GM12873 (cell line): ENCODE measurements around the gene KRT222.

Experiments used
- TF ChIP-seq, protein P1 (sequence below): IDR thresholded peaks from 2 replicates; pipeline ENCODE4 v1.5.1; 2012; ENCODE audit warnings: low read depth, mild to moderate bottlenecking, moderate library complexity, low read length, control low read depth; ENCODE audit not compliant: insufficient read depth; ENCODE audit errors: missing control alignments

Gene KRT222

DNA sequence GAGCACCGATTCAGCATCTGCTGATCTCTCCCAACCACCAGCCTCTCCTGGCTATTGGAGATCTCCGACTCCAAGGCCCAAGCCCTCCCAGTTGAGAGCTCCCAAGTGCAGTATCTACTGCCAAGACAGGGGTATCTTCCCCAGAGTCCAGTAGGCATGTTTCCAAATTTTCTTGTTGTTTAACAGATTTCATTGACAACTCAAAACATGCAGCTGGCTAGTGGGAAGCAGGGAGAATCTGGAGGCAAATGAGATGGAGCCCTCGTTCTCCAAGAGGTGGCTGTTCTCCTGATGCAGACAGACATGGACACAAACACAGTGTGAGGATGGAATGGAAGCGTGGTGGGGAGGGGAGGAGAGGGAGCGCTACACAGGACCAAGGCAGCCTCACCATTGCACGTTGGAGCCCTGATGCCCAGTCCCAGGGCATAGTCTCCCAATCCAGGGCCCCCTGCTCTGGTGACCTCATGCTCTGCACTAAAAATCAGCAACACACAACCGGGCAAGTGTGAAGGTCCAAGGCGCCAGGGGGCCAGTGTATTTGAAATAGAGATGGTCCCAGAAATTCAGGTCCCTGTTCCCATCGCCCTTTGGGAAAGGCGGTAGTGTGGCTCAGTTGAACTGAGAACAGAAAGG is 49.0 kb downstream of the KRT222 start:
- TF ChIP-seq, protein P1, sequence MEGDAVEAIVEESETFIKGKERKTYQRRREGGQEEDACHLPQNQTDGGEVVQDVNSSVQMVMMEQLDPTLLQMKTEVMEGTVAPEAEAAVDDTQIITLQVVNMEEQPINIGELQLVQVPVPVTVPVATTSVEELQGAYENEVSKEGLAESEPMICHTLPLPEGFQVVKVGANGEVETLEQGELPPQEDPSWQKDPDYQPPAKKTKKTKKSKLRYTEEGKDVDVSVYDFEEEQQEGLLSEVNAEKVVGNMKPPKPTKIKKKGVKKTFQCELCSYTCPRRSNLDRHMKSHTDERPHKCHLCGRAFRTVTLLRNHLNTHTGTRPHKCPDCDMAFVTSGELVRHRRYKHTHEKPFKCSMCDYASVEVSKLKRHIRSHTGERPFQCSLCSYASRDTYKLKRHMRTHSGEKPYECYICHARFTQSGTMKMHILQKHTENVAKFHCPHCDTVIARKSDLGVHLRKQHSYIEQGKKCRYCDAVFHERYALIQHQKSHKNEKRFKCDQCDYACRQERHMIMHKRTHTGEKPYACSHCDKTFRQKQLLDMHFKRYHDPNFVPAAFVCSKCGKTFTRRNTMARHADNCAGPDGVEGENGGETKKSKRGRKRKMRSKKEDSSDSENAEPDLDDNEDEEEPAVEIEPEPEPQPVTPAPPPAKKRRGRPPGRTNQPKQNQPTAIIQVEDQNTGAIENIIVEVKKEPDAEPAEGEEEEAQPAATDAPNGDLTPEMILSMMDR = no peak

DNA sequence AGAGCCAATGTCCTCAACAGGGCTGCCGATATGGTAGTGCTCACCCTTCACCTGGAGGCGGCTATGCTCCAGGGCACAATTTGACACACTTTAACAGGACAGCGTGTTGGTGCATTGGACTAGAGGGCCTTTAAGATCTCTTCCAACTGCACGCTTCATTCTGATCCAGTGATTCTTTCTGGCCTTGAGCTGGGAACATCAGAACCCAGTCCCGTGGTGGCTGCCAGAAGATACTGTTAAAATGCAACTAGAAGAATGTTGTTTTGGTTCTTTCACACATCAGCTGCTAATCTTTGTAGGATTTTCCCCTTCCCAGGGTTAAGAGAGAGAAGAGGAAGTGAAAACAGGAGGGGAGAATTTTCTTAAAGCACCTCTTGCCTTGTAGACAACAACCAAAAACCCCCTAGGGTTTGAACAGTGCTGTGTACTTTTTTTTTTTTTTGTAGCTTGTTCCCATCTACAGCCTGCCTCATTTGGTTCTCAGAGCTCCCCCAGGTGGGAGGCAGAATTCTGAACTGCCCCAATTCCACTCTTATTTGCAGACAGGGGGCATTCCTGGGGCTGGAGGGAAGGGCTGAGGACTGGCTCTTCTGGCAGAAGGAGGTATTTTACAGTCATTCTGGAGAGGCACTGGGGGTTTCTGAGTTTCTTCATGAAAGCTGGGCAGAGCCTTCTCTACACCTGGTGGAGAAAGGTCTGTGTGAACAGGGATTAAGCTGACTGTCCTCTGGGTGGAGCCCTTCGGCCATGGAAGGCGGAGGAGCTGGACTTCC is 49.7 kb downstream of the KRT222 start:
- TF ChIP-seq, protein P1 = peak; percentile 60

DNA sequence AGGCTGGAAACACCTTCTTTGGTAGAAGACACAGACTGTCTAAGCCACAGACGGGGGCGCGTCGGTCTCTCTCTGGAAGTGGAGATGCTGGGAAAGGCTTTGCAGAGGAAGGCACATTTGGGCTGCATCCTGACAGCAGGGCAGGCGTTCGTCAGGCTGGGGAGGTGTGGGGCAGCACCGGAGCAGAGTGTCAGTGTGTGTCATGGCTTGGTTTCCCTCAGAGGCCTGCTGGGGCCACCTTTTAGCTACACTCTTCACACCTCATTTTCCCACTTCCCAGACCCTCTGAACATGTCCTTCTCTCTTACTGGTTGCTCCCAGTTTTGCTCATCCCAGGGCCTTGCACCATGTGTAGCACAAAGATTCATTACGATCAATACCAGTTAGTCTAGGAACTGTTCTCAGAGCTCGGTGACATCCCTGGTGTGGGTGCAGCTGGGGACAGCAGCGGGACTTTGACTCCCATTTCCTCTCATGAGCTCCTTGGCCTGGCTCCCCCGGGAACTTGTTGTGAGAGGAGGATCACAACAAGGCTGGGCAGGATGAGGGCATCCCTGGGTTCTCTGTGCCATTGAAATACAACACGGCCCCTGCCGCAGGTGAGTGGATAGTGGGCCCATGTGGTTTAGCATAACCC is 50.4 kb downstream of the KRT222 start:
- TF ChIP-seq, protein P1 = no peak

DNA sequence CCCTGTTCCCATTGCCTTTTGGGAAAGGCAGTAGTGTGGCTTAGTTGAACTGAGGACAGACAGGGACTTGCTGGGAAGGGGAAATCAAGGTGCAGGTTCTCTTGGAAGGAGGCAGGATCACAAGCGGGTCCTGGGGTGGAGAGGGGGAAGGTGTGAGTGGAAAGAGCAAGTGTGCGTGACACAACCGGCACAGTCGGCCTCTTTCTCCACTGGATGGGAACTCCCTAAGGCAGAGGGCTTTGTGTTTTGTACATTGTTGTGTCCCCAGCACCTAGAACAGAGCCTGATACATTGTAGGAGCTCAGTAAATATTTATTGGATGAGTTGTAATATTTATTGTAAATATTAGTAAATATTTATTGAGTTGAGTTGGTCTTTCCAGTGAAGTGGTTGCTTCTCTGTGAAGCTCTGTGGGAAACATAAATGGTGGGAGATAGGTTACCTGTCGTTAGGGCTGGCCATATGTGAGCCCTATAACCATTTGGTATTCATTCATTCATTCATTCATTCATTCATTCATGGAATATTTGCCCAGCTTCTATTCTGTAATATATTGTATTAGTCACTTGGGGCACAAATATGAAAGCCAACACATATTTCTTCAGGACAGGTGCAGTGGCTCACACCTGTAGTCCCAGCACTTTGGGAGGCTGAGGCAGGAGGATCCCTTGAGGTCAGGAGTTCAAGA is 51.4 kb downstream of the KRT222 start:
- TF ChIP-seq, protein P1 = no peak

DNA sequence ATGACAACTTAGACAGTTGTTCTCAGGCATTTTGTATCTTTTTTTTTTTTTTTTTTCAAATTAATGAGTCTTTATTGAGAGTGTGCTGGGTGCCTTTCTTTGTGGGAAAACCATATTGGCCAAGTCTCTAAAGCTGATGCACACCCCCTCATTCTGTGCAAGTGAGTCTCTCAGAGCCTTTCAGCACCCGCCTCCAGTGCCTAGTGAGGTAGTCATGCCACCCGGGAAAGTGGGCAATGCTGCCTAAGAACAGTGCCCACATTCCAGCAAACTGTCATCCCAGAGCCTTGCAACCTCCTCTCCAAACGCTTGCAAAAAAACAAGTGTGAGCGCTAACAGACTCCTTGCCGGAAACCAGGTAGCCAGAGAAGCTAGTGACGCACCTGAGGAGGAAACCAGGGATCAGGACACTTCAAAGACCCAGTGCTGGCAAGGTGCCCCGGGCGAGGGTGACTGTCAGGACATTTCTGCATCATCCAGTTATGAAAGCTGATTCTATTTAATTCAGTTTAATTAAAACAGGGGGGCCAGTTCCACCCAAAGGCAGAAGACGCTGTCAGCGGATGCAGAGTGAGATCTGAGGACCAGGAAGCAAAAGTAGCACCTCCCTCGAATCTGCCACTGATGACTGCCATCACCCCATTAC is 52.3 kb downstream of the KRT222 start:
- TF ChIP-seq, protein P1 = no peak

DNA sequence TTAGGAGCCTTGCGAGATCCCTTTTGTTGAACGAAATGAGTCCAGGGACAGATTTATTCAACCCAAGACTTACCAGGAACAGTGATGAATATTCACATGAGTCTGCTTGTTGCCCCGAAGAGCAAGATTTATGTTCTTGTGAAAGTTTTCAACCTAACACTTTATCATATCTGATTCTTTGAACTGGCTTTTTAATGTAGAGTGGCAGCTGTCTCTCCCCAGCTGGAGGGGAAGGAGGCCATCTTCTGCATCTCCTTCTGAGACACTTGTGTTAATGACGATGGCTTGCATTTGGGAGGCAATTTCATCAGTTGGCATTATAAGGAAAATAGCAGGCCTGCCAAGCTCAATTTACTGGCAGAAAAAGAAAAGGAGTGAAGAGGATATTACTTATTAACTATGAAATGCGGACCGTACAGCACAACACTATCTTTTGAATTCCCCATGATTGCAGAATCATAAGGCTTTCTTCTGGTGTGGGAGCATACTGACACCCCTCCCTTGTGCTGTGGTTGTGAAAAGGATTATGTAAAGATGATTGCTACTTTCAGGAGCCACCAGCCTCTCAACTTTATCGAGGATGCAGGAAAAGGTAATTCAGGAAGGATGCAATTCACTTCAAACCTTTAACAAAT is 53.0 kb downstream of the KRT222 start:
- TF ChIP-seq, protein P1 = no peak
